Adrenal gland (tissue), 5 donors: Measurements from ENCODE around the gene PPP1R14B.

ENCODE experiments used
- CTCF ChIP-seq, 6 experiments: fragments of 450-650 bp in 4 of 6; fragments of 200-600 bp in 2 of 6; sonication (generic) in 1 of 6; IDR thresholded peaks; 1 replicate in 5 of 6; 2 replicates in 1 of 6; pipeline versions ENCODE4 v1.5.1 to v1.8.0; 2016 to 2021; ENCODE audit warnings: antibody characterized with exemption in 6 of 6, mild to moderate bottlenecking in 2 of 6, moderate library complexity in 1 of 6
- POLR2A ChIP-seq, 2 donors: fragments of 450-650 bp; IDR thresholded peaks; one replicate each; pipeline ENCODE4 v1.6.1; 2017; ENCODE audit warnings: antibody characterized with exemption in 2 of 2, mild to moderate bottlenecking in 2 of 2, moderate library complexity in 1 of 2
- donor health status: DM: no; HTN: no; CAD: no.

- no peak for TF ChIP-seq CTCF (IDR thresholded peaks at IDR 0.05)
- TF ChIP-seq POLR2A (IDR thresholded peaks at IDR 0.05) = no peak
Observed at GRCh38 chr11:64283092-64283491, 36.3 kb upstream of the PPP1R14B start.
